B cell (primary cell): Measurements from ENCODE around the gene LMO1. TPM values are rescaled to one million over a fixed set of nuclear protein-coding genes. Genes with fewer than 3 reads are reported as not detected.

ENCODE experiments used
- ATAC-seq: fragments of 200-7000 bp; cut with Tn5 transposase; one replicate; pipeline ENCODE4 v1.10.0; 2021; ENCODE audit warnings: low read depth, mild to moderate bottlenecking, moderate number of reproducible peaks, moderate library complexity
- CTCF ChIA-PET: fragments of 350-600 bp; sonication (Branson Sonifier 250); formaldehyde crosslinking; loops from one replicate; lab custom pipeline; 2021; ENCODE audit warnings: antibody characterized with exemption, inconsistent platforms; lab: Charles Lee
- POLR2A ChIA-PET: fragments of 350-600 bp; sonication (Branson Sonifier 250); formaldehyde crosslinking; loops from one replicate; lab custom pipeline; 2021; ENCODE audit warnings: antibody characterized with exemption; lab: Charles Lee
- DNase-seq: peaks from one replicate; pipeline ENCODE4 v3.0.0; 2013
- H2AFZ ChIP-seq: 2 replicates; pipeline ENCODE4 v1.6.1; 2012; ENCODE audit warnings: mild to moderate bottlenecking, low read depth, low read length; ENCODE audit not compliant: insufficient read depth, poor library complexity, severe bottlenecking
- H3K27ac ChIP-seq, 2 donors: 1 replicate in 1 of 2; 2 replicates in 1 of 2; pipeline ENCODE4 v1.5.1; 2012 to 2013; ENCODE audit warnings: low read length in 2 of 2, mild to moderate bottlenecking in 2 of 2, moderate library complexity in 1 of 2
- H3K27me3 ChIP-seq, 4 experiments: fragments of 200-600 bp in 1 of 4; sonication (generic) in 1 of 4; replicated peaks in 1 of 4; 1 replicate in 2 of 4; 2 replicates in 2 of 4; pipeline versions ENCODE4 v1.6.1 to v1.7.0; 2013 to 2016; ENCODE audit warnings: low read length in 3 of 4, mild to moderate bottlenecking in 2 of 4, mixed read lengths in 1 of 4, moderate library complexity in 1 of 4; ENCODE audit not compliant: insufficient read depth in 4 of 4, control insufficient read depth in 3 of 4; ENCODE audit errors: control extremely low read depth in 1 of 4
- H3K36me3 ChIP-seq, 2 experiments: replicated peaks in 1 of 2; 1 replicate in 1 of 2; 2 replicates in 1 of 2; pipeline versions ENCODE4 v1.6.1 to v1.7.1; 2013; ENCODE audit warnings: low read length in 1 of 2; ENCODE audit not compliant: insufficient read depth in 2 of 2, control insufficient read depth in 1 of 2; ENCODE audit errors: control extremely low read depth in 1 of 2, extremely low read depth in 1 of 2
- H3K4me1 ChIP-seq, 2 donors: fragments of 200-600 bp in 1 of 2; sonication (generic) in 1 of 2; 1 replicate in 1 of 2; 2 replicates in 1 of 2; pipeline versions ENCODE4 v1.5.1 to v1.6.1; 2013 to 2017; ENCODE audit warnings: low read length in 2 of 2; ENCODE audit not compliant: control insufficient read depth in 2 of 2, insufficient read depth in 2 of 2
- H3K4me2 ChIP-seq: replicated peaks from 2 replicates; pipeline ENCODE3; 2012; ENCODE audit warnings: mild to moderate bottlenecking, low read depth, low read length; ENCODE audit not compliant: poor library complexity, severe bottlenecking
- H3K4me3 ChIP-seq, 5 experiments: fragments of 200-600 bp in 1 of 5; sonication (generic) in 1 of 5; 1 replicate in 3 of 5; 2 replicates in 2 of 5; pipeline versions ENCODE4 v1.5.1 to v1.7.0; 2011 to 2016; ENCODE audit warnings: low read length in 4 of 5, mild to moderate bottlenecking in 4 of 5, low read depth in 2 of 5, control low read depth in 1 of 5, moderate library complexity in 1 of 5; ENCODE audit not compliant: insufficient read depth in 1 of 5; ENCODE audit errors: control extremely low read depth in 1 of 5, extremely low read depth in 1 of 5
- H3K79me2 ChIP-seq: fragments of 200-600 bp; sonication (generic); one replicate; pipeline ENCODE4 v1.6.0; 2016; ENCODE audit warnings: low read length; ENCODE audit not compliant: control insufficient read depth, insufficient read depth
- H3K9ac ChIP-seq: fragments of 200-600 bp; sonication (generic); 2 replicates; pipeline ENCODE4 v1.6.1; 2017; ENCODE audit warnings: mild to moderate bottlenecking, low read length, moderate library complexity
- H3K9me3 ChIP-seq, 3 donors: one replicate each; pipeline versions ENCODE4 v1.6.1 to v1.7.1; 2013; ENCODE audit warnings: low read length in 2 of 3; ENCODE audit not compliant: control insufficient read depth in 2 of 3, insufficient read depth in 1 of 3; ENCODE audit errors: control extremely low read depth in 1 of 3
- H4K20me1 ChIP-seq: 2 replicates; pipeline ENCODE4 v1.6.0; 2012; ENCODE audit warnings: mild to moderate bottlenecking, low read length; ENCODE audit not compliant: insufficient read depth, control insufficient read depth, poor library complexity, severe bottlenecking
- H3K27ac Mint-ChIP-seq: one replicate; pipeline ENCODE4 v1.8.0; 2021; ENCODE audit warnings: mixed read lengths
- H3K27me3 Mint-ChIP-seq: one replicate; pipeline ENCODE4 v1.8.0; 2021; ENCODE audit warnings: mixed read lengths
- H3K4me1 Mint-ChIP-seq: one replicate; pipeline ENCODE4 v1.8.0; 2021; ENCODE audit warnings: mixed read lengths
- H3K4me3 Mint-ChIP-seq: one replicate; pipeline ENCODE4 v1.8.0; 2021; ENCODE audit warnings: mixed read lengths
- H3K9me3 Mint-ChIP-seq: one replicate; pipeline ENCODE4 v1.8.0; 2022; ENCODE audit warnings: mixed read lengths; ENCODE audit not compliant: insufficient read depth
- EZH2 ChIP-seq: IDR thresholded peaks from 2 replicates; pipeline ENCODE4 v1.6.1; 2012; ENCODE audit warnings: borderline replicate concordance, low read depth, mild to moderate bottlenecking, moderate library complexity, low read length; ENCODE audit not compliant: insufficient read depth, poor library complexity, severe bottlenecking
- WGBS: methylation state at CpG from one replicate; pipeline ENCODE4 v1.1.5; 2013; ENCODE audit warnings: missing lambda C conversion rate; ENCODE audit not compliant: insufficient coverage; 5-methylcytosine and 5-hydroxymethylcytosine counted together
- intact Hi-C: fragments of 100-400 bp; cut with micrococcal nuclease; formaldehyde crosslinking; loops from one replicate; pipeline ENCODE4 v1.10.0; 2022
- polyA plus RNA-seq: library from polyadenylated mRNA; depleted of rRNA; stranded (reverse); fragments of >200 nt; gene quantifications from 2 replicates; pipeline ENCODE4 v1.2.3, GENCODE V29; 2012
- total RNA-seq, 2 donors: library from RNA; stranded (reverse); fragments of 120-200 nt in 1 of 2; gene quantifications; 1 replicate in 1 of 2; 2 replicates in 1 of 2; pipeline versions ENCODE4 v1.2.3 to v1.2.4, GENCODE V29; 2013 to 2022
- TF ChIP-seq, protein P1 (sequence below): fragments of 200-600 bp; IDR thresholded peaks from one replicate; pipeline ENCODE4 v1.8.0; 2022; ENCODE audit warnings: antibody characterized with exemption, mild to moderate bottlenecking

LMO1 gene
- total and polyA plus RNA-seq, 2 donors (not counting 1 experiment from before 2014, with no cell fraction given), result 0.22 TPM; not detected in 1

DNA sequence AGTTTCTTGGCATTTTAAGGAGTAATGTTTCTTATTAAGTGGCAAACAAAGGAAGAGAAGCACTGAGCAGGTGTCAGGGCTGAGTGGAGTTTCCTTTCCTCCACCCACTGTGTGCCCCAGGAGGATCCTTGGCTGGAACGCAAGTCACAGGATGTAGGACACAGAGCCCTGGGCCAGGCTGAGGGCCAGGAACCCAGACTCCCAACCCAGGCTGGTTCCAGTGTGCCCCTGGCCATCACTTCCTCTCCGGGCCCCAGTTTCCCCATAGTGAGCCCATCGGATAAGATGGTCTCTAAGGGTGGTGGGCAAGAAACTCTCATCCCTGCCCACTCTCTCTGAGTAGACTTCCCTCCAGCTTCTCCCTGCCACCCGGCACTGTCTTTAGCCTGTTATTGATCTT, 45.3 kb downstream of the LMO1 start:
- no peaks in the 10 kb centered on the region for H3K27me3 Mint-ChIP-seq
- Histone ChIP-seq H3K27ac (no peak overlapping the region), H3K9me3 (no peaks in the 10 kb centered on the region), H2AFZ (no peak overlapping the region), H3K9ac (no peak overlapping the region), H3K4me3 (no peak overlapping the region), H3K79me2 (no peaks in the 10 kb centered on the region), H3K4me2 (no peak overlapping the region), H4K20me1 (no peaks in the 10 kb centered on the region), H3K4me1 (no peaks in the 10 kb centered on the region), H3K27me3 (no peaks in the 10 kb centered on the region), H3K36me3 (no peaks in the 10 kb centered on the region)
- ChIA-PET CTCF (interaction anchor here (1.8 to 7.5 kb wide), 2 partner anchors 14 to 348 kb away, joined by 6 to 82 read pairs; no protein-coding TSS in a partner anchor), POLR2A (no interaction called here)
- no peaks in the 10 kb centered on the region for H3K9me3 Mint-ChIP-seq
- no CpG with 5 or more reads among the region's 4 CpGs for WGBS
- no peak overlapping the region for H3K4me3 Mint-ChIP-seq
- DNase-seq (no peak), ATAC-seq (no peak)
- intact Hi-C loops, result no loop called here
- H3K27ac Mint-ChIP-seq, result no peak overlapping the region
- no peak for TF ChIP-seq EZH2
- H3K4me1 Mint-ChIP-seq, result no peaks in the 10 kb centered on the region

DNA sequence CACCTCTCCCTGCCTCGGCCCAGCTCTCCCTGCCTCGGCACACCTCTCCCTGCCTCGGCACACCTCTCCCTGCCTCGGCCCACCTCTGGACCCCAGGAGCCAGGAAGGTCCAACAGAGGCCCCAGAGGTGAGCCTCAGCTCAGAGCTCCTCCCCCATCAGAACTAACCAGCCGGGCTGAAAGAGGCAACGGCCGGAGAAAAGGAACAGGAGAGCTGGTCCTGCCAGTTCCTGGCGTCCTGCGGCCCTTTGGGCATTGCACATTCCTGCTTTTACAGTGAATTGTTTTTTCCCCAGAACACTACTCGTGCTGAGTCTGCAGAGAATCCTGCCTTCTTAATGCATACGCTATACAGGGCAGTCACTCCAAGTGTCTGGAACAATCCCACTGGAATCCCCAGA, 45.8 kb downstream of the LMO1 start:
- Histone ChIP-seq H3K9me3 (no peaks in the 10 kb centered on the region), H3K36me3 (no peaks in the 10 kb centered on the region), H3K79me2 (no peaks in the 10 kb centered on the region), H3K27ac (no peak overlapping the region), H3K4me3 (no peak overlapping the region), H4K20me1 (no peaks in the 10 kb centered on the region), H3K9ac (no peak overlapping the region), H3K4me2 (no peak overlapping the region), H3K27me3 (no peaks in the 10 kb centered on the region), H2AFZ (no peak overlapping the region), H3K4me1 (no peaks in the 10 kb centered on the region)
- Mint-ChIP-seq H3K27me3 (no peaks in the 10 kb centered on the region), H3K9me3 (no peaks in the 10 kb centered on the region), H3K27ac (no peak overlapping the region), H3K4me3 (no peak overlapping the region), H3K4me1 (no peaks in the 10 kb centered on the region)
- TF ChIP-seq, protein P1, sequence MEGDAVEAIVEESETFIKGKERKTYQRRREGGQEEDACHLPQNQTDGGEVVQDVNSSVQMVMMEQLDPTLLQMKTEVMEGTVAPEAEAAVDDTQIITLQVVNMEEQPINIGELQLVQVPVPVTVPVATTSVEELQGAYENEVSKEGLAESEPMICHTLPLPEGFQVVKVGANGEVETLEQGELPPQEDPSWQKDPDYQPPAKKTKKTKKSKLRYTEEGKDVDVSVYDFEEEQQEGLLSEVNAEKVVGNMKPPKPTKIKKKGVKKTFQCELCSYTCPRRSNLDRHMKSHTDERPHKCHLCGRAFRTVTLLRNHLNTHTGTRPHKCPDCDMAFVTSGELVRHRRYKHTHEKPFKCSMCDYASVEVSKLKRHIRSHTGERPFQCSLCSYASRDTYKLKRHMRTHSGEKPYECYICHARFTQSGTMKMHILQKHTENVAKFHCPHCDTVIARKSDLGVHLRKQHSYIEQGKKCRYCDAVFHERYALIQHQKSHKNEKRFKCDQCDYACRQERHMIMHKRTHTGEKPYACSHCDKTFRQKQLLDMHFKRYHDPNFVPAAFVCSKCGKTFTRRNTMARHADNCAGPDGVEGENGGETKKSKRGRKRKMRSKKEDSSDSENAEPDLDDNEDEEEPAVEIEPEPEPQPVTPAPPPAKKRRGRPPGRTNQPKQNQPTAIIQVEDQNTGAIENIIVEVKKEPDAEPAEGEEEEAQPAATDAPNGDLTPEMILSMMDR, result no peak
- TF ChIP-seq EZH2, result no peak
- WGBS, result 89% methylated on average over 11 of the region's 11 CpGs
- POLR2A ChIA-PET, result no interaction called here
- CTCF ChIA-PET, result interaction anchor here (1.8 to 17.7 kb wide), 3 partner anchors 13 to 348 kb away, joined by 6 to 327 read pairs (median 82); no protein-coding TSS in a partner anchor
- DNase-seq (no peak), ATAC-seq (no peak)
- intact Hi-C loops, result no loop called here
